B cell (primary cell): ENCODE results near the gene NADSYN1. TPM values are rescaled to one million over a fixed set of nuclear protein-coding genes. Genes with fewer than 3 reads are reported as not detected.

Experiments used
- ATAC-seq: fragments of 200-7000 bp; cut with Tn5 transposase; one replicate; pipeline ENCODE4 v1.10.0; 2021; ENCODE audit warnings: low read depth, mild to moderate bottlenecking, moderate number of reproducible peaks, moderate library complexity
- CTCF ChIA-PET: fragments of 350-600 bp; sonication (Branson Sonifier 250); formaldehyde crosslinking; loops from one replicate; lab custom pipeline; 2021; ENCODE audit warnings: antibody characterized with exemption, inconsistent platforms; lab: Charles Lee
- POLR2A ChIA-PET: fragments of 350-600 bp; sonication (Branson Sonifier 250); formaldehyde crosslinking; loops from one replicate; lab custom pipeline; 2021; ENCODE audit warnings: antibody characterized with exemption; lab: Charles Lee
- DNase-seq: peaks from one replicate; pipeline ENCODE4 v3.0.0; 2013
- H2AFZ ChIP-seq: 2 replicates; pipeline ENCODE4 v1.6.1; 2012; ENCODE audit warnings: mild to moderate bottlenecking, low read depth, low read length; ENCODE audit not compliant: insufficient read depth, poor library complexity, severe bottlenecking
- H3K27ac ChIP-seq, 2 donors: 1 replicate in 1 of 2; 2 replicates in 1 of 2; pipeline ENCODE4 v1.5.1; 2012 to 2013; ENCODE audit warnings: low read length in 2 of 2, mild to moderate bottlenecking in 2 of 2, moderate library complexity in 1 of 2
- H3K27me3 ChIP-seq, 4 experiments: fragments of 200-600 bp in 1 of 4; sonication (generic) in 1 of 4; replicated peaks in 1 of 4; 1 replicate in 2 of 4; 2 replicates in 2 of 4; pipeline versions ENCODE4 v1.6.1 to v1.7.0; 2013 to 2016; ENCODE audit warnings: low read length in 3 of 4, mild to moderate bottlenecking in 2 of 4, mixed read lengths in 1 of 4, moderate library complexity in 1 of 4; ENCODE audit not compliant: insufficient read depth in 4 of 4, control insufficient read depth in 3 of 4; ENCODE audit errors: control extremely low read depth in 1 of 4
- H3K36me3 ChIP-seq, 2 experiments: replicated peaks in 1 of 2; 1 replicate in 1 of 2; 2 replicates in 1 of 2; pipeline versions ENCODE4 v1.6.1 to v1.7.1; 2013; ENCODE audit warnings: low read length in 1 of 2; ENCODE audit not compliant: insufficient read depth in 2 of 2, control insufficient read depth in 1 of 2; ENCODE audit errors: control extremely low read depth in 1 of 2, extremely low read depth in 1 of 2
- H3K4me1 ChIP-seq, 2 donors: fragments of 200-600 bp in 1 of 2; sonication (generic) in 1 of 2; 1 replicate in 1 of 2; 2 replicates in 1 of 2; pipeline versions ENCODE4 v1.5.1 to v1.6.1; 2013 to 2017; ENCODE audit warnings: low read length in 2 of 2; ENCODE audit not compliant: control insufficient read depth in 2 of 2, insufficient read depth in 2 of 2
- H3K4me2 ChIP-seq: replicated peaks from 2 replicates; pipeline ENCODE3; 2012; ENCODE audit warnings: mild to moderate bottlenecking, low read depth, low read length; ENCODE audit not compliant: poor library complexity, severe bottlenecking
- H3K4me3 ChIP-seq, 5 experiments: fragments of 200-600 bp in 1 of 5; sonication (generic) in 1 of 5; 1 replicate in 3 of 5; 2 replicates in 2 of 5; pipeline versions ENCODE4 v1.5.1 to v1.7.0; 2011 to 2016; ENCODE audit warnings: low read length in 4 of 5, mild to moderate bottlenecking in 4 of 5, low read depth in 2 of 5, control low read depth in 1 of 5, moderate library complexity in 1 of 5; ENCODE audit not compliant: insufficient read depth in 1 of 5; ENCODE audit errors: control extremely low read depth in 1 of 5, extremely low read depth in 1 of 5
- H3K79me2 ChIP-seq: fragments of 200-600 bp; sonication (generic); one replicate; pipeline ENCODE4 v1.6.0; 2016; ENCODE audit warnings: low read length; ENCODE audit not compliant: control insufficient read depth, insufficient read depth
- H3K9ac ChIP-seq: fragments of 200-600 bp; sonication (generic); 2 replicates; pipeline ENCODE4 v1.6.1; 2017; ENCODE audit warnings: mild to moderate bottlenecking, low read length, moderate library complexity
- H3K9me3 ChIP-seq, 3 donors: one replicate each; pipeline versions ENCODE4 v1.6.1 to v1.7.1; 2013; ENCODE audit warnings: low read length in 2 of 3; ENCODE audit not compliant: control insufficient read depth in 2 of 3, insufficient read depth in 1 of 3; ENCODE audit errors: control extremely low read depth in 1 of 3
- H4K20me1 ChIP-seq: 2 replicates; pipeline ENCODE4 v1.6.0; 2012; ENCODE audit warnings: mild to moderate bottlenecking, low read length; ENCODE audit not compliant: insufficient read depth, control insufficient read depth, poor library complexity, severe bottlenecking
- H3K27ac Mint-ChIP-seq: one replicate; pipeline ENCODE4 v1.8.0; 2021; ENCODE audit warnings: mixed read lengths
- H3K27me3 Mint-ChIP-seq: one replicate; pipeline ENCODE4 v1.8.0; 2021; ENCODE audit warnings: mixed read lengths
- H3K4me1 Mint-ChIP-seq: one replicate; pipeline ENCODE4 v1.8.0; 2021; ENCODE audit warnings: mixed read lengths
- H3K4me3 Mint-ChIP-seq: one replicate; pipeline ENCODE4 v1.8.0; 2021; ENCODE audit warnings: mixed read lengths
- H3K9me3 Mint-ChIP-seq: one replicate; pipeline ENCODE4 v1.8.0; 2022; ENCODE audit warnings: mixed read lengths; ENCODE audit not compliant: insufficient read depth
- EZH2 ChIP-seq: IDR thresholded peaks from 2 replicates; pipeline ENCODE4 v1.6.1; 2012; ENCODE audit warnings: borderline replicate concordance, low read depth, mild to moderate bottlenecking, moderate library complexity, low read length; ENCODE audit not compliant: insufficient read depth, poor library complexity, severe bottlenecking
- WGBS: methylation state at CpG from one replicate; pipeline ENCODE4 v1.1.5; 2013; ENCODE audit warnings: missing lambda C conversion rate; ENCODE audit not compliant: insufficient coverage; 5-methylcytosine and 5-hydroxymethylcytosine counted together
- intact Hi-C: fragments of 100-400 bp; cut with micrococcal nuclease; formaldehyde crosslinking; loops from one replicate; pipeline ENCODE4 v1.10.0; 2022
- polyA plus RNA-seq: library from polyadenylated mRNA; depleted of rRNA; stranded (reverse); fragments of >200 nt; gene quantifications from 2 replicates; pipeline ENCODE4 v1.2.3, GENCODE V29; 2012
- total RNA-seq, 2 donors: library from RNA; stranded (reverse); fragments of 120-200 nt in 1 of 2; gene quantifications; 1 replicate in 1 of 2; 2 replicates in 1 of 2; pipeline versions ENCODE4 v1.2.3 to v1.2.4, GENCODE V29; 2013 to 2022
- TF ChIP-seq, protein P1 (sequence below): fragments of 200-600 bp; IDR thresholded peaks from one replicate; pipeline ENCODE4 v1.8.0; 2022; ENCODE audit warnings: antibody characterized with exemption, mild to moderate bottlenecking

Gene NADSYN1
- total and polyA plus RNA-seq, 2 donors (not counting 1 experiment from before 2014, with no cell fraction given), result 153 to 222 TPM

GRCh38 chr11:71544525-71545214, 91.7 kb downstream of the NADSYN1 start:
- peaks cover 0 to 3% (median 1%) of the 10 kb centered on the region in 4 experiments for H3K27me3 ChIP-seq
- TF ChIP-seq EZH2, result no peak
- TF ChIP-seq, protein P1, sequence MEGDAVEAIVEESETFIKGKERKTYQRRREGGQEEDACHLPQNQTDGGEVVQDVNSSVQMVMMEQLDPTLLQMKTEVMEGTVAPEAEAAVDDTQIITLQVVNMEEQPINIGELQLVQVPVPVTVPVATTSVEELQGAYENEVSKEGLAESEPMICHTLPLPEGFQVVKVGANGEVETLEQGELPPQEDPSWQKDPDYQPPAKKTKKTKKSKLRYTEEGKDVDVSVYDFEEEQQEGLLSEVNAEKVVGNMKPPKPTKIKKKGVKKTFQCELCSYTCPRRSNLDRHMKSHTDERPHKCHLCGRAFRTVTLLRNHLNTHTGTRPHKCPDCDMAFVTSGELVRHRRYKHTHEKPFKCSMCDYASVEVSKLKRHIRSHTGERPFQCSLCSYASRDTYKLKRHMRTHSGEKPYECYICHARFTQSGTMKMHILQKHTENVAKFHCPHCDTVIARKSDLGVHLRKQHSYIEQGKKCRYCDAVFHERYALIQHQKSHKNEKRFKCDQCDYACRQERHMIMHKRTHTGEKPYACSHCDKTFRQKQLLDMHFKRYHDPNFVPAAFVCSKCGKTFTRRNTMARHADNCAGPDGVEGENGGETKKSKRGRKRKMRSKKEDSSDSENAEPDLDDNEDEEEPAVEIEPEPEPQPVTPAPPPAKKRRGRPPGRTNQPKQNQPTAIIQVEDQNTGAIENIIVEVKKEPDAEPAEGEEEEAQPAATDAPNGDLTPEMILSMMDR, result no peak
- H3K36me3 ChIP-seq, result no peaks in the 10 kb centered on the region
- DNase-seq, result no peak
- 96% methylated on average over 2 of the region's 6 CpGs for WGBS
- peaks cover 12% of the 10 kb centered on the region for H3K27me3 Mint-ChIP-seq
- no peak overlapping the region for H2AFZ ChIP-seq
- H3K27ac Mint-ChIP-seq, result no peak overlapping the region
- H3K4me1 ChIP-seq, result peaks cover 3 to 10% of the 10 kb centered on the region in 2 donors
- ATAC-seq, result no peak
- no peak overlapping the region for H3K9ac ChIP-seq
- intact Hi-C loops, result no loop called here
- H3K79me2 ChIP-seq, result no peaks in the 10 kb centered on the region
- H3K27ac ChIP-seq, result no peak overlapping the region
- H3K9me3 Mint-ChIP-seq, result peaks cover 6% of the 10 kb centered on the region
- H3K4me3 ChIP-seq, result no peak overlapping the region
- ChIA-PET CTCF (no interaction called here), POLR2A (no interaction called here)
- peaks cover 19% of the 10 kb centered on the region for H3K4me1 Mint-ChIP-seq
- H3K4me3 Mint-ChIP-seq, result peak overlapping the region; percentile 5
- H3K9me3 ChIP-seq, result peaks cover 0 to 21% (median 0%) of the 10 kb centered on the region in 3 donors
- H4K20me1 ChIP-seq, result no peaks in the 10 kb centered on the region
- no peak overlapping the region for H3K4me2 ChIP-seq

DNA sequence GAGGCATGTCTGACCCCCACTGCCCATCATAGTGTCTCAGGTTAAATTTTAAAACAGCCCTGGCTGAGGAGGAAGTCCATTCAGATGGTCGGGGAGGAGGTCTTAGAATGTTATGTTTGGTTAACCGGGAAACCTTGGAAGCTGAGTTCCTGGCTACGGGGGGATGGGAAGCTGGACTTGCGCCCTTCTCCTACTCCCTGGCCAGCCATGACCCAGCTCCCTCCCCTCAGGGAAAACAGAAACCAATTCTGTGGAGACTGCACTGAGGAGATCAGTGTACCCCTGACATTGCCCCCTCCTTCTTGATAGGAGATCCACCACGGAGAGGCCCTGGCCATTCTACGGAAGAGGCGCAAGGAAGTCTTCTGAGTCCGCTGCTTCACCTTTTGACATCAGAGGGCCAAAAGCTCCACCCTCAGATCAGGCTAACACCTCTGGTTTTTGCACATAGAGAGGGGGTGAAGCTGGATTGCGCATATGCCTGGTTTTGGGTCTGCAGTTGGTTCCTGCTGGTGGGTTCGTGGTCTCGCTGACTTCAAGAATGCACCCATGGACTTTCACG, 92.5 kb downstream of the NADSYN1 start:
- no peak overlapping the region for H3K4me2 ChIP-seq
- no peak overlapping the region for H2AFZ ChIP-seq
- peaks cover 3 to 15% of the 10 kb centered on the region in 2 donors for H3K4me1 ChIP-seq
- no peaks in the 10 kb centered on the region for H4K20me1 ChIP-seq
- peaks cover 0 to 3% (median 1%) of the 10 kb centered on the region in 4 experiments for H3K27me3 ChIP-seq
- ChIA-PET CTCF (interaction anchor here (0.6 kb wide), 1 partner anchor 35 kb away, joined by 3 read pairs; no protein-coding TSS in a partner anchor), POLR2A (no interaction called here)
- peaks cover 12% of the 10 kb centered on the region for H3K27me3 Mint-ChIP-seq
- TF ChIP-seq EZH2, result no peak
- TF ChIP-seq, protein P1, result no peak
- H3K36me3 ChIP-seq, result no peaks in the 10 kb centered on the region
- H3K4me1 Mint-ChIP-seq, result peaks cover 25% of the 10 kb centered on the region
- no peaks in the 10 kb centered on the region for H3K79me2 ChIP-seq
- peaks cover 0 to 16% (median 0%) of the 10 kb centered on the region in 3 donors for H3K9me3 ChIP-seq
- no peak overlapping the region for H3K4me3 Mint-ChIP-seq
- ATAC-seq (no peak), DNase-seq (no peak)
- no peak overlapping the region for H3K27ac Mint-ChIP-seq
- 90% methylated on average over 7 of the region's 12 CpGs for WGBS
- no peak overlapping the region for H3K27ac ChIP-seq
- intact Hi-C loops, result no loop called here
- no peak overlapping the region for H3K4me3 ChIP-seq
- no peak overlapping the region for H3K9ac ChIP-seq
- H3K9me3 Mint-ChIP-seq, result peaks cover 6% of the 10 kb centered on the region
